Liver (tissue), 3 donors: ENCODE data around the gene NCK2.

Source experiments
- EGR1 ChIP-seq, 2 donors: IDR thresholded peaks; 2 replicates each; pipeline ENCODE4 v1.6.1; 2016 to 2018; ENCODE audit warnings: antibody characterized with exemption in 2 of 2, low read depth in 2 of 2
- HNF4A ChIP-seq, 2 donors: conservative IDR thresholded peaks; 2 replicates each; pipeline ENCODE4 v1.6.1; 2016; ENCODE audit warnings: antibody characterized with exemption in 2 of 2, mild to moderate bottlenecking in 2 of 2
- HNF4G ChIP-seq: IDR thresholded peaks from 2 replicates; pipeline ENCODE4 v1.6.1; 2016; ENCODE audit warnings: antibody characterized with exemption
- RAD21 ChIP-seq, 2 donors: IDR thresholded peaks; 2 replicates each; pipeline ENCODE4 v1.6.1; 2016; ENCODE audit warnings: antibody characterized with exemption in 2 of 2, mild to moderate bottlenecking in 2 of 2
- SP1 ChIP-seq: IDR thresholded peaks from 2 replicates; pipeline ENCODE4 v1.6.1; 2018; ENCODE audit warnings: antibody characterized with exemption, mild to moderate bottlenecking
- TAF1 ChIP-seq: conservative IDR thresholded peaks from 2 replicates; pipeline ENCODE4 v1.6.1; 2016; ENCODE audit warnings: antibody characterized with exemption, mild to moderate bottlenecking
- YY1 ChIP-seq: IDR thresholded peaks from 2 replicates; pipeline ENCODE4 v1.6.1; 2016; ENCODE audit warnings: antibody characterized with exemption, mild to moderate bottlenecking
- TF ChIP-seq, protein P1 (sequence below): fragments of 150-350 bp; IDR thresholded peaks from 2 replicates; pipeline ENCODE4 v1.5.1; 2017; ENCODE audit warnings: improper control_type of control experiment, low read depth, low read length; ENCODE audit not compliant: missing input control
- TF ChIP-seq, protein P2 (sequence below): IDR thresholded peaks from 2 replicates; pipeline ENCODE4 v1.6.1; 2016; ENCODE audit warnings: antibody characterized with exemption
- TF ChIP-seq, protein P3 (sequence below): IDR thresholded peaks from 2 replicates; pipeline ENCODE4 v1.6.1; 2016; ENCODE audit warnings: antibody characterized with exemption, mild to moderate bottlenecking
- TF ChIP-seq, protein P4 (sequence below): IDR thresholded peaks from 2 replicates; pipeline ENCODE4 v1.6.1; 2016; ENCODE audit warnings: antibody characterized with exemption
- donor health status: healthy.
- donor health status: healthy.

DNA sequence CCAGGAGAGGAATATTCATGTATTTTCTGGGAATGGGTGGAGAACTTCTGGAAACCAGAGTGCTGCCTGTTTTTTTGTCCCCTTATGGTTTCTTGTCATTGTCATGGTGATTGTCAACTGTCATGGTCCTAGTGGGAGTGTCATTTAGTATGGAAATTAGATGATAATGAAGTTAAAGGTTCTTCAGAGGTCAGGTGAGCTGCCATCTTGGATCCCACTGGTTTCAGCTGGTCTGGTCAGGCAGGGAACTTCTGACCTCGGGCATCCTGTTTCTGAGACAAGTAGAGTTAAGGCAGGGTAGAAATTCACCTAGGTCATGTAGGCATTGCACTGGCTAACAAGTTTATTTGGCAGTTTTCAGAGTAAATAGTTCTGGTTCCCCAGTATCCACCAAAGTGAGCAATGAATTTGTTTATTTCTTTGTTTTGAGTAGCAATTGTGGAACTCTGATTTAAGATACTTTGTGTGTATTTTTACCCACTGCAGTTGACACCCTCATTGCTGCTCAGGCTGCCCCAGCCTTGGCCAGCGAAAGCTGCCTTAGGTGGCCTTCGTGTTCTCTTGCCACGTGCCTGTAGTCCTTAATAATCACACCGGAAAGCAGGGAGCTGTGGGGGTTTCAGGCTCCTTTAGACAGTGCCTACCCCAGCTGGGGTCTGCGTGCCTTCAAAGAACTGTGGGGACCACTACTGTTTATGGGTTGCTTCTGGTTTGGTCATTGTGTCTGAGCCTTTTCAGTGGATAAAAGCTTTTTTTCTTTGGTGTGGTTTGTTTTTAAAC, 48.7 kb downstream of the NCK2 start:
- TF ChIP-seq, protein P1, sequence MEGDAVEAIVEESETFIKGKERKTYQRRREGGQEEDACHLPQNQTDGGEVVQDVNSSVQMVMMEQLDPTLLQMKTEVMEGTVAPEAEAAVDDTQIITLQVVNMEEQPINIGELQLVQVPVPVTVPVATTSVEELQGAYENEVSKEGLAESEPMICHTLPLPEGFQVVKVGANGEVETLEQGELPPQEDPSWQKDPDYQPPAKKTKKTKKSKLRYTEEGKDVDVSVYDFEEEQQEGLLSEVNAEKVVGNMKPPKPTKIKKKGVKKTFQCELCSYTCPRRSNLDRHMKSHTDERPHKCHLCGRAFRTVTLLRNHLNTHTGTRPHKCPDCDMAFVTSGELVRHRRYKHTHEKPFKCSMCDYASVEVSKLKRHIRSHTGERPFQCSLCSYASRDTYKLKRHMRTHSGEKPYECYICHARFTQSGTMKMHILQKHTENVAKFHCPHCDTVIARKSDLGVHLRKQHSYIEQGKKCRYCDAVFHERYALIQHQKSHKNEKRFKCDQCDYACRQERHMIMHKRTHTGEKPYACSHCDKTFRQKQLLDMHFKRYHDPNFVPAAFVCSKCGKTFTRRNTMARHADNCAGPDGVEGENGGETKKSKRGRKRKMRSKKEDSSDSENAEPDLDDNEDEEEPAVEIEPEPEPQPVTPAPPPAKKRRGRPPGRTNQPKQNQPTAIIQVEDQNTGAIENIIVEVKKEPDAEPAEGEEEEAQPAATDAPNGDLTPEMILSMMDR = no peak
- TF ChIP-seq HNF4A (conservative IDR thresholded peaks at IDR 0.05) (no peak), YY1 (no peak), EGR1 (IDR thresholded peaks at IDR 0.05; ENCODE audit: low read depth in 2 of 2) (no peak), TAF1 (no peak), RAD21 (IDR thresholded peaks at IDR 0.05) (no peak), HNF4G (no peak), SP1 (no peak)
- TF ChIP-seq, protein P2, sequence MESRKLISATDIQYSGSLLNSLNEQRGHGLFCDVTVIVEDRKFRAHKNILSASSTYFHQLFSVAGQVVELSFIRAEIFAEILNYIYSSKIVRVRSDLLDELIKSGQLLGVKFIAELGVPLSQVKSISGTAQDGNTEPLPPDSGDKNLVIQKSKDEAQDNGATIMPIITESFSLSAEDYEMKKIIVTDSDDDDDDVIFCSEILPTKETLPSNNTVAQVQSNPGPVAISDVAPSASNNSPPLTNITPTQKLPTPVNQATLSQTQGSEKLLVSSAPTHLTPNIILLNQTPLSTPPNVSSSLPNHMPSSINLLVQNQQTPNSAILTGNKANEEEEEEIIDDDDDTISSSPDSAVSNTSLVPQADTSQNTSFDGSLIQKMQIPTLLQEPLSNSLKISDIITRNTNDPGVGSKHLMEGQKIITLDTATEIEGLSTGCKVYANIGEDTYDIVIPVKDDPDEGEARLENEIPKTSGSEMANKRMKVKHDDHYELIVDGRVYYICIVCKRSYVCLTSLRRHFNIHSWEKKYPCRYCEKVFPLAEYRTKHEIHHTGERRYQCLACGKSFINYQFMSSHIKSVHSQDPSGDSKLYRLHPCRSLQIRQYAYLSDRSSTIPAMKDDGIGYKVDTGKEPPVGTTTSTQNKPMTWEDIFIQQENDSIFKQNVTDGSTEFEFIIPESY = no peak
- TF ChIP-seq, protein P3, sequence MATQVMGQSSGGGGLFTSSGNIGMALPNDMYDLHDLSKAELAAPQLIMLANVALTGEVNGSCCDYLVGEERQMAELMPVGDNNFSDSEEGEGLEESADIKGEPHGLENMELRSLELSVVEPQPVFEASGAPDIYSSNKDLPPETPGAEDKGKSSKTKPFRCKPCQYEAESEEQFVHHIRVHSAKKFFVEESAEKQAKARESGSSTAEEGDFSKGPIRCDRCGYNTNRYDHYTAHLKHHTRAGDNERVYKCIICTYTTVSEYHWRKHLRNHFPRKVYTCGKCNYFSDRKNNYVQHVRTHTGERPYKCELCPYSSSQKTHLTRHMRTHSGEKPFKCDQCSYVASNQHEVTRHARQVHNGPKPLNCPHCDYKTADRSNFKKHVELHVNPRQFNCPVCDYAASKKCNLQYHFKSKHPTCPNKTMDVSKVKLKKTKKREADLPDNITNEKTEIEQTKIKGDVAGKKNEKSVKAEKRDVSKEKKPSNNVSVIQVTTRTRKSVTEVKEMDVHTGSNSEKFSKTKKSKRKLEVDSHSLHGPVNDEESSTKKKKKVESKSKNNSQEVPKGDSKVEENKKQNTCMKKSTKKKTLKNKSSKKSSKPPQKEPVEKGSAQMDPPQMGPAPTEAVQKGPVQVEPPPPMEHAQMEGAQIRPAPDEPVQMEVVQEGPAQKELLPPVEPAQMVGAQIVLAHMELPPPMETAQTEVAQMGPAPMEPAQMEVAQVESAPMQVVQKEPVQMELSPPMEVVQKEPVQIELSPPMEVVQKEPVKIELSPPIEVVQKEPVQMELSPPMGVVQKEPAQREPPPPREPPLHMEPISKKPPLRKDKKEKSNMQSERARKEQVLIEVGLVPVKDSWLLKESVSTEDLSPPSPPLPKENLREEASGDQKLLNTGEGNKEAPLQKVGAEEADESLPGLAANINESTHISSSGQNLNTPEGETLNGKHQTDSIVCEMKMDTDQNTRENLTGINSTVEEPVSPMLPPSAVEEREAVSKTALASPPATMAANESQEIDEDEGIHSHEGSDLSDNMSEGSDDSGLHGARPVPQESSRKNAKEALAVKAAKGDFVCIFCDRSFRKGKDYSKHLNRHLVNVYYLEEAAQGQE = no peak
- TF ChIP-seq, protein P4, sequence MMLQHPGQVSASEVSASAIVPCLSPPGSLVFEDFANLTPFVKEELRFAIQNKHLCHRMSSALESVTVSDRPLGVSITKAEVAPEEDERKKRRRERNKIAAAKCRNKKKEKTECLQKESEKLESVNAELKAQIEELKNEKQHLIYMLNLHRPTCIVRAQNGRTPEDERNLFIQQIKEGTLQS = no peak
